ENCODE data around the gene C21orf58.
"Not testable (repeated sequence)": the region's sequence is repeated elsewhere in the genome, so short reads cannot be mapped to it uniquely, and the experiment has no call there.

Gene C21orf58

DNA sequence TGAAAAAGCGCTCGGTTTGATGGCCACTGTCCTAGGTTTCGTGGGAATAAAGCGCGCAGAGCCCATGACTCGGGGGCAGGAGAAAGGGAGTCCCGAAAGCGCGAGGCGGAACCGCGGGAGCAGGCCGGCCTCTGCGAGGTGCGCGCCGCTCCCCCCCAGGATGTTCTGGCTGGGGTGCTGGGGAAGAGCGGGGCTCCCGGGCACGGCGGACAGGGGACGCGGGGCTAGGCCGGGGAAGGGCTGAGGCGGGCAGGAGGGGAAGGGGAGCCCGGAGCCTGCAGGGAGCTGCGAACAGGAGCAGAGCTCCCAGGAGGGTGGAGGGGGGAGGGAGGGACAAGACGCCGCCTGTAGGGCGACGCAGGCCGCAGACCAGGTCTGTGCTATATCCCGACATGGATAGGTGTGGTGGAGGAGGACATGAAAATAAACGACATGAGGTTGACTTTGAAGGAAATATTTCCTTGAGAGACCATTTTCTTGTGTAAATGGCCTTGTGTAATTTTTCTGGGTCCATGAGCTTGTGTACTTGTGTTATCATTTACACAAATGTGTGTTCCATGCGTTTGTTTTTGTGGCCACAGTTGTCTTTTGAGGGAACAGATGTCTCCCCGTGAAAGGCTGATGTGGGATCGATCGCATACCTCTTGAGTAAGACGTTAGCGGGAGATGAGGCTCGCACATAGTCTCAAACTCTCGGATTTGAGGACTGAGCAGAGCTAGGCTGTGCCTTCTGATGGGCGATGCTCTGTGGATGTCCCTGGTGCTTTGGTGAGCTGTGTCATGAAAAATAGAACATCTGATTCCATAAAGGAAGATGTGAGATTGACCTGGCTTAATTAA lies 1.6 kb upstream of the C21orf58 start:
- no peak for DNase-seq (ENCODE audit: low read depth in 2 of 2, low spot score in 1 of 2)

DNA sequence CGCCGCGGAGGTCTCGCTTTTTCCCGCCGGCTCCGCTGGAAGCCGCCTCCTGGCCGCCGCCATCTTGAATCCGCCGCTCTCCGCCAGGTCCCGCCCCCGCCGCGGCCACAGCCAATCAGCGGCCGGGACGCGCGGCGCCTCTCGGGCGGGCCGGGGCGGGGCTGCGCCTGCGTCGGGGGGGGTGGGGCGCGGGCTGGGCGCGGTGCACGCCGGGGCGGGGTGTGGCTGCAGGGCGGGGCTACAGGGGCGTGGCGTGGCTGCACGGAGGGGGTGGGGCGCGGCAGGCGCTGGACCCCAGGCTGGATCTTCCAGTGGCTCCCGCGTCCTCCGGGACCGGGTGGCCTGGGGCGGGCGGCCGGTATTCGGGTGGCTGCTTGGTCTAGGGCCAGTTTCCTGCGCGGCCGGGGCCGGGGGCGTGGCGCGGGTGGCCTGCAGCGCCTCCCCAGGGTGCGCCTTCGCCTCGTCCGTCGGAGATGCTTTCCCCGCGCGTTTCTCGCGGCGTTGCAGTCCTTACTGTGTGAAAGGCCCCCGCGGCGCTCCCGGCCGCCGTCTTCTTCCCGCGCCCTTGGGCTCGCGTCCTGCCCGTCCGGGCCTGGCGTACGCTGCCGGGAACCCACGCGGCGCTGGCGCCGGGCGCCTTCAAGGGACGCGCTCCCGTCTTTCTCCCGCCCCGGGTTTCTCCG lies 861 bp upstream of the C21orf58 start:
- DNase-seq (ENCODE audit: low read depth in 2 of 2, low spot score in 1 of 2), result peak; percentile 70 to 74

DNA sequence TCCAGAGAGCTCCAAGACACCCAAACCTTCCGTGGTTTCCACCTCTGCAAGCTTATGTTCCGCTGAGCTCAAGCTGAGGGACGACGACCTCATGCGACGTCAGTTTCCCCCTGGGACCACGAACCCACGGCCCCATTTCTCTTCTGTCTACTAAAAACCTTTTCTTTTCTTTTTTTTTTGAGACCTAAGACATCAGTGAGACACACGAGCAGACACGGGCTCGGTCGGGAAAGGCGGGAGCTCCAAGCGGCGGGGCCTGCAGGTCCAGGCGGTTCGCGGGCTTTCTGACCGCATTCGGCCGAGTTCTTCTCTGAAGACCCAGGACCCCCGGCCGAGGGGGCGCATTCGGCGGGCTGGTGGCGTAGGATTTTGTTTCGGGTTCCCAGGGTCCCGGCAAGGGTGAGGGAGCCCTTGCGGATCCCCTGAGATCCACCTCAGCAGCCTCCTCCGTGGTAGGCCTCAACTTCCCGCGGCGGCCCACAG lies 402 bp downstream of the C21orf58 start:
- DNase-seq (ENCODE audit: low read depth in 2 of 2, low spot score in 1 of 2), result no peak

DNA sequence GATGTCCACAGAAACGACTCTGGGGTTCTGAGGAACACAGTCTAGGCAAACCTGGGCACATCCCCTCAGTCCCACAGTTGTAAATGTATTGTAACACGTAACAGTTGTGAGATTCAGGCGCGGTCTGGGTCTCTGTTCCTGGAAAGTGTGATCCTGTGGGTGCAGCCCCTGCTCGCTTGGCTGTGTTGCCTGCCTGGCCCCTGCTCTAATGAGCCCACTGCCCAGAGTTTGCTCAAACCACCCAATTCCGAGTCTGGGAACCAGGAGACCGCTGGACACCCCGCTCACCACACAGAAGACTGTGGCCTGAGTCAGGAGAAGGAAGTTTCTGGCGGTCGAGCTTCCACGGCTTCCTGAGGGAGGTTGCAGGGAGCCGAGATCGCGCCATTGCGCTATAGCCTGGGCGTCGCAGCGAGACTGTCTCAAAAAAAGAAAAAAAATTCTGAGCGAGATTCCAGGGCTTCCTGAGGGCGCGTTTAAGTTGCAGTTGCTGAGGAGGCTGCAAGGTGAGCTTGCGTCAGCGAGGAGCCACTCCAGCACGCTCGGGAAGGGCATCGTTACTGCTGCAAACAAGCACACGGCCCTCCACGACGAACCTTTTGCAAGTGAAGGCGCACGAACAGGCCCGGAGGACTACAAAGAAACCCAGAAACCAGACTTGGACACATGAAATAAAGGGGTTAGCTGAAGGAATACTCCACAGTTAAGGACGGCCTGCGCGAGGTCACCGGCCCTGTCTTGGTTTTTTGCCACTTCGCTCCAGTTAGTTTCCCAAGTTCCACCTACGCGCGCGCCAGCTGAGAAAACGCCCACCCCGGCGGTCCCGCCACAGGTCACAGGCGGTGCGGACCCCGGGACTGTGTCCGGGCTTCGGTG lies 1.1 kb downstream of the C21orf58 start:
- no peak for DNase-seq (ENCODE audit: low read depth in 2 of 2, low spot score in 1 of 2)

DNA sequence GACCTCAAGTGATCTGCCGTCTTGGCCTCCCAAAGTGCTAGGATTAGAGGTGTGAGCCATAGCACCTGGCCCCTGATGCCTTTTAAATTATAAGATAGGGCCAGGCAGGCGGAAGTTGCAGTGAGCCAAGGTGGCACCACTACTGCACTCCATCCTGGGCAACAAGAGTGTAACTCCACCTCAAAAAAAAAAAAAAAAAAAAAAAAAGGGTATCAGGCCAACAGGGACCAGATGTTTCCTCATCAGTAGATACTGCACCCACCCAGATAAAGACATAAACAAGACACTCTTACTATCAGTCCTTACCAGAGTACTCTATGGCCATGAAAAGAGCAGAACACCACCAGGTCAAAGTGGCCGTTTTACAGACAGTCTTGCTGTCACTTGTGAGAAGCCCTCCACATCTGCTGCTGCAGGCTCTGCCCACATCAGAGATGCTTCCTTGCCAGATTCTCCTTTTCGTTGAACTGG lies 3.3 kb downstream of the C21orf58 start:
- DNase-seq (ENCODE audit: low read depth in 2 of 2, low spot score in 1 of 2), result no peak

DNA sequence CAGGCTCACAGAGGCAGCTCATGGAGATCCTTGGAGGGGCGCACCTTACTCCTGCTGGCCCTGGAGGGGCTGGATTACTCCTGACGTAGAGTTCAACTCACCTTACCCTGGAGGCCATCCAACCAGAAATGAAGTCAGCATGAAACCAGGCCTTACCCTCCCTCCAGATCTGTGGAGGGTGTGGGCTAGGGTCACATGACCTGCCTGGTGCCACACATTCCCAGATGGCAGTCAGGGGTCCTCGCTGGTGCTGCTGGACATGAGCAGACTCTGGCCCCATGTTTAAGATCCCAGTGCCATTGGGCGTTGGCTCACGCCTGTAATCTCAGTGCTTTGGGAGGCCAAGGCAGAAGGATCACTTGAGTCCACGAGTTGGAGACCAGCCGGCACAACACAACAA lies 4.5 kb downstream of the C21orf58 start:
- DNase-seq (ENCODE audit: low read depth in 2 of 2, low spot score in 1 of 2), result no peak

DNA sequence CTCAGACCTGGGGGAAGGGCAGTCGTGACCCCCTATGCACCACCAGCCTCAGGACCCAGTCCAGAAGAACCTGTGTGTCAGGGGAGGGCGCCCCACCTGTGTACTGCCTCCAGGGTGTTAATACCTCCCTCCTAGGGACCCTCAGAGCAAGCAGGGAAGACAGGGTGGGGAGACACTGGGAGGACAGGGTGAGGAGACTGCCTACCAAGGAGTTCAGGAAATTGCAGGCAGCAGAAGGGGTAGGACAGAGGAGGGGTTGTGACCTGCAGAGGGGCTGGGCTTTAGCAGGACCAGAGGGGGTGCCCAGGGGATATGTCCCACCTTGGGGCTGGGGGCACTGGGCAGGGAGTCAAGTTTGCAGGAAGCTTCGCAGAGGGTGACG lies 5.2 kb downstream of the C21orf58 start:
- DNase-seq (ENCODE audit: low read depth in 2 of 2, low spot score in 1 of 2), result no peak

DNA sequence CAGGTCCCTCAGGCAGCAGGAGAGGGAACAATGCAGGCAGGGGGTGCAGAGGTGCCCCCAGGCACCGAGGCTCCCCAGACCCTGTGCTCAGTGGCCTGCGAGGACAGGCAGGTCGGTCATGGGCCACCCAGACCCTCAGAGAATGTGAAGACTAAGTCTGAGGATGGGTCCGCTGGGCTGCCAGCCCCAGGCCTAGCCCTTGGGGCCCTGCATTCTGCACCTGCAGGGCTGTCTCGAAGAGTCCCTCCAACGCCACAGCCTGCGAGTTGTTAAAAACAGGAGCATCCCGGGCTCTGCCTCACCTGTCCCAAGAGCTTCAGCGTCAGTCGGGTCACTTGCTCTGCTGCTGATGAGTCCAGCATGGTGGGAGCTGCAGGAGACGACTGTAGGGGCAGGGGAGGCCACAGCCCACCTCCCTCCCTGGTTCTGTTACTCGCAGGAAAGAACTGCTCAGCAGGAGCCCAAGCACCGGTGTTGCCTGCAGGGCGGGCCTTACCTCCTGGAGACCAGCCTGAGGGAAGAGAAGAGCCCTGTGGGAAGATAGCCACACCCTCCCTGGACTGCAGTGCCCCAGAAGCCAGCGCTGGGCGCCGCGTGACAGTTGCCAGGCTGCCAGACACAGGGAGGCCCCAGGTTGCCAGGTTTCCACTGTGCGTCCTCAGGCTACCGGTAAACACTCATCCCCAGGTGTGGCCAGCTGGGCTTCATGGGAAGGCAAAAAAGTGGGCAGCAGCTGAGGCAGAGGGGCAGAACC lies 5.8 kb downstream of the C21orf58 start:
- no peak for DNase-seq (ENCODE audit: low read depth in 2 of 2, low spot score in 1 of 2)

DNA sequence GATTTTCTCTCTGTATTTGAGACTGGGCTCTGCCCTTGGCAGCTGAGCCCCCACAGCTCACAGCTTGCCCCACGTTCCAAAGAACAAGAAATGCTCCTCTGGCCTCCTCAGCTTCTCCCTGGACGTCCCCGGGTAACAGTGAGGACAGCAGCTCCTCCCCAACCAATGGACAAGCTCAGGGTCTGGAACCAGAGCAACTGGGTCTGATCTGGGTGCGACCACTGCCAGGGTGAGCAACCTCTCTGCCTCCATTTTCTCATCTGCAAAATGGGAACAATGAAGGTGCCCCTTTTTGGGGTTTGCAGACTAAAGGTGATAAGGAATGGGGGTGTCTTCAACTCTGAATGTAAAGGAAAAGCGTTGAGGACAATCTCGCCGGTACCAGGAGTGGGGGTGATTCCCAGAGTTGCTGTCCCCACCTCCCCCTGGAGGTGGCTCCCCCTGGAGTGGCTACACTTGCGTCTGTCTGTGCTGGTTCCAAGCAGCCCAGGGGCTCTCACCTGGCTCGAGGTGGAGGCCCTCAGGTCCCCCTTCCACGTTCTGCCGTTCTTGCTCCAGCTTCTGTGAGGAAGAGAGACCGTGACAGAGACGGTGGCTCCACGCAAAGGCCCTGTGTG lies 6.9 kb downstream of the C21orf58 start:
- no peak for DNase-seq (ENCODE audit: low read depth in 2 of 2, low spot score in 1 of 2)

DNA sequence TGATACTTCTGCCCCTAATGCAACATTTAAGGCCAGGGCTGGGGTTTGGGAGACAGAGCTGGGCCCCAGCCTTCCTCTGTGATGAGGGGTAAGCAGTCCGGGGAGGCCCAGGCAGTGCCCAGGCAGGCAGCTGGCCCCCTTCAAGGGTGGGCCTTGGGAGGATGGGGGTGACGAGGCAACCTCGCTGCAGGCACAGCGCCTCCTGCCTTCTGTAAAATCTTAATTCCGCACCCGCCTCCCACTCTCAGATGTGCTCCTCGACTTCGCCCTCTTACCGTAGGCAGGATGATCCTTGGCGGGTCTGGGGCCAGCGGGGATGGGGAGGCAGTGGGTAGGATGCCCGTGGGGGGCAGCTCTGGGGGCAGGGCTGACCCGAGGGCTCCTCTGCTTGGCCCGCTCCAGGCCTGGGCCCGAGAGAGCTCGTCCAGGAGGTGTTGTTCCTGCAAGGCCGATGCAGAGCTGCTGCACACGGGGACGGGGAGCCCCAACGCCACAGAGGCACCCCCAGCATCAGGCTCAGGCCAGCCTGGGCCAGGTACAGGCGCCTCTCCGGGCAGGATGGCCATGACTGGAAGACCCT lies 9.1 kb downstream of the C21orf58 start:
- DNase-seq (ENCODE audit: low read depth in 2 of 2, low spot score in 1 of 2), result no peak

DNA sequence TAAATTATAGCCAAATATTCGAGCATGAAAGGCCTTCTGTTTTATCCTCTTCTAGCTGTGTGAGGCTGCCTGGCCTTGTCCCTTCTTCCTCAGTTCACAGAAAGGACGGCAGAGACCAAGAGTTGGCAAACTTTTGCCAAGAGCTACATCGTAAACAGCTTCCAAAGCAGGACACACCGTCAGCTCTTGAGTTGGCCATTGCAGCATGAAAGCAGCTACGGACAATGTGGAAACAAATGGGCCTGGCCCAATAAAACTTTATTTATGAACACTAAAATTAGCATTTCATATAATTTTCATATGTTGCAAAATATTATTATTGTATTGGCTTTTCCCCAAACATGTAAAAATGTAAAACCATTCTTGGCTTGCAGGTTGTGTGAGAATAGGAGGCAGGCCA lies 10.7 kb downstream of the C21orf58 start:
- no peak for DNase-seq (ENCODE audit: low read depth in 2 of 2, low spot score in 1 of 2)

DNA sequence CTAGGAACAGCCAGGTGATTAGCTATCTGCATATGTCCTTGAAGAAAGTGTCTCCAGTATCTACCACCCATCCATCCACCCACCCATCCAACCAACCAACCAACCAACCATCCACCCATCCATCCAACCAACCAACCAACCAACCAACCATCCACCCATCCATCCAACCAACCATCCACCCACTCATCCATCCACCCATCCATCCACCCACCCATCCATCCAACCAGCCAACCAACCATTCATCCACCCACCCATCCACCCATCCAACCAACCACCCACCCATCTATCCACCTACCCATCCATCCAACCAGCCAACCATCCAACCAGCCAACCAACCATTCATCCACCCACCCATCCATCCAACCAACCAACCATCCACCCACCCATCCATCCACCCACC lies 12.1 kb downstream of the C21orf58 start:
- DNase-seq (ENCODE audit: low read depth in 2 of 2, low spot score in 1 of 2), result no peak

DNA sequence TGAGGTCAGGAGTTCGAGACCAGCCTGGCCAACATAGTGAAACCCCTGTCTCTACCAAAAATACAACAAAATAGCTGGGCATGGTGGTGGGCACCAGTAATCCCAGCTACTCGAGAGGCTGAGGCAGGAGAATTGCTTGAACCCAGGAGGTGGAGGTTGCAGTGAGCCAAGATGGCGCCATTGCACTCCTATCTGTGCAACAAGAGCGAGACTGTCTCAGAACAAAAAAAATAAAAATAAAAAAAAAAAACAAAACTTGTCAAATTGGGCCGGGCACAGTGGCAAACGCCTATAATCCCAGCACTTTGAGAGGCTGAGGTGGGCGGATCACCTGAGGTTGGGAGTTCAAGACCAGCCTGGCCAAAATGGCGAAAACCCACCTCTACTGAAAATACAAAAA lies 13.4 kb downstream of the C21orf58 start:
- not testable (repeated sequence) for DNase-seq (ENCODE audit: low read depth in 2 of 2, low spot score in 1 of 2)

DNA sequence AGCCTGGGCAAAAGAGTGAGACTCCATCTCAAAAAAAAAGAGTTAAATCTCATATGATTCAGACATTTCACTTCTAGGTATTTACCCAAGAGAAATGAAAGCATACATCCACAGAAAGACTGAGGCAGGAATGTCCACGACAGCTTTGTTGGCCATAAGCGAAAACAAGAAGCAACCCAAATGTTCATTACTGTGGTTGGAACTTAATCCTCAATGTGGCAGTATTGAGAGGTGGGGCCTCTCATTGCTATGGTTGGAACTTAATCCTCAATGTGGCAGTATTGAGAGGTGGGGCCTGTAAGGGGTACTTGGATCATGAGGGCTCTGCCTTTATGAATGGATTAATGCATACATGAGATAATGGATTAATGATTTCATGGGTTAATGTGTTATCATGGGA lies 15.2 kb downstream of the C21orf58 start:
- DNase-seq (ENCODE audit: low read depth in 2 of 2, low spot score in 1 of 2), result no peak

DNA sequence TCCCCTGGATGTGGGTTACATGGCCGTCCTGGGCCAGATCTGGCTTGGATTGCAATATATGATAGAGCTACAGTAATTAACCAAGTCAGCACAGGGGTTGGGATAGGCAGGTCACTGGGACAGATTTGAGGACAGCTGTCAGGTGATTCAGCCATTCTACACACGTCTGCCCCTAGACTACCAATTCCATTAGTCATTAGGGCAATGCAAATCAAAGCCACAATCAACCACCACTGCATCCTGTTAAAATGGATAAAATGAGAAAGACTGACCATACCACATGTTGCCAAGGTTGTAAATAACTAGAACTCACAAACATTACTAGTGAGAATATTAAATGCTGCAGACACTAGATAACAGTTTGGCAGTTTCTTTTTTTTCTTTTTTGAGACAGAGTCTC lies 16.0 kb downstream of the C21orf58 start:
- no peak for DNase-seq (ENCODE audit: low read depth in 2 of 2, low spot score in 1 of 2)

DNA sequence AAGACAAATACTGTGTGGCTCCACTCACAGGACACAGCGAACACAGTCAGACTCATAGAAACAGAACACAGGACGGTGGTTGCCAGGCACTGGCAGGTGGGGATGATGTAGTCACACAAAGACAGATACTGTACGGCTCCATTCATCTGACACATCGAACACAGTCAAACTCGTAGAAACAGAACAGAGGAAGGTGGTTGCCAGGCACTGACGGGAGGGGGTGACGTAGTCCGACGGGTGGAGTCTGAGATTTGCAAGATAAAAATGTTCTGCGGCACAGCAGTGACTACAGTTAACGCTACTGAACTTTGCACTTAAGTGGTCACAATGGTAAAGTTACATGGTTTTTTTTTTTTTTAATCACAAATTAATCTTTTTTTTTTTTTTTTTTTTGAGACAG lies 18.7 kb downstream of the C21orf58 start:
- no peak for DNase-seq (ENCODE audit: low read depth in 2 of 2, low spot score in 1 of 2)

DNA sequence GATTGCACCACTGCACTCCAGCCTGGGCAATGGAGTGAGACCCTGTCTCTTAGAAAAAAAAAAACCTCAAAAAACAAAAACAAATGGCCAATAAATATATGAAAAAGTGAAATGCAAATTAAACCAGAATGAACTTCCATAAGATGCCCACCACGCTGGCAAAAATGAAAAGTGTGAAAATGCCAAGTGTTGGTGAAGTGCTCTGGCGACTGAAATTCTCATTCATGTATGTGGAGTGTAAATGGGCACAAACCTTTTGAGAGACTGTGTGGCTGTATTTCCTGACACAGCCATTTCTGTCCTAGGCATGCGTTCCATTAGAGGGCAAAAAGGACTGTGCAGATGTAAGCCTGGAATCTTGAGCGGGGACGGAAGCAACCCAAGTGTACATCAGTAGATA lies 19.2 kb downstream of the C21orf58 start:
- no peak for DNase-seq (ENCODE audit: low read depth in 2 of 2, low spot score in 1 of 2)

DNA sequence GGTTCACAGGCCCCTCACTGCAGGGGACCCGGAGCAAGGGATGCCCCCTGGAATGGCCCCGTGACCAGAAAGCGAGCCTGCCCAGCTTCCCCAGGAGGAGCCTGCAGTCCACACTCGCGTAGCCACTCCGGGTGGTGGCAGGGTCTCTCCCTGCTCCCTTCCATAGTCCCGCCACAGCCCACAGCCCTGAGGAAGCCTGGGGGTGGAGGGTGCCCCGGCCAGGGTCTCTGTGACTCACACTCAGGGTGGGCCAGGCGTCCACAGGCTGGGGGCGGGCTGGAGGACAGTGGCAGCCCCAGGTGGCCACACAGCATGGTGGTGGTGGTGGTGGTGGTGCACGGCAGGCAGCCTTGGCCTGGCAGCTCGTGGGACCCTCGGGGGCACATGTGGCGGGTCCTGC lies 21.9 kb downstream of the C21orf58 start:
- DNase-seq (ENCODE audit: low read depth in 2 of 2, low spot score in 1 of 2), result no peak

DNA sequence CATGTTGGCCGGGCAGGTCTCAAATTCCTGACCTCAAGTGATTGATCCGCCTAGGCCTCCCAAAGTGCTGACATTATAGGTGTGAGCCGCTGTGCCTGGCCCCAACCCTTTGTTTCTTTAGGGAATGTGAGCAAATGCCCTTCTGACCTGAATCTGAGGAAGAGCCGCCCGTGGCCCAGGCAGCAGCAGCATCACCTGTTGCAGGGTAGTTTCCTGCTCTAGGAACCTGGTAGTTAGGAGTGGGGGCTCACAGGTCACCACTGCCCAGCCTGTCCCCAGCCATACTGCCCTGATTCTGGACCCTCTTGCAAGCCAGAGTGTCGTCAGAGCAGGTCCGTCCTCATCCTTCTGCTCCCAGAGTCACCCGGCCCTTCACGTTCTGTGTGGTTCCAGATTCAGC lies 24.5 kb downstream of the C21orf58 start:
- DNase-seq (ENCODE audit: low read depth in 2 of 2, low spot score in 1 of 2), result no peak

Data from stimulated activated CD8-positive, alpha-beta memory T cell treated with anti-CD3 and anti-CD28 coated beads, Interleukin-4, amount 100 ng/mL, for 4 hours (primary cell).